ENCODE measurements around the gene OTOR.

The OTOR gene, protein sequence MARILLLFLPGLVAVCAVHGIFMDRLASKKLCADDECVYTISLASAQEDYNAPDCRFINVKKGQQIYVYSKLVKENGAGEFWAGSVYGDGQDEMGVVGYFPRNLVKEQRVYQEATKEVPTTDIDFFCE

DNA sequence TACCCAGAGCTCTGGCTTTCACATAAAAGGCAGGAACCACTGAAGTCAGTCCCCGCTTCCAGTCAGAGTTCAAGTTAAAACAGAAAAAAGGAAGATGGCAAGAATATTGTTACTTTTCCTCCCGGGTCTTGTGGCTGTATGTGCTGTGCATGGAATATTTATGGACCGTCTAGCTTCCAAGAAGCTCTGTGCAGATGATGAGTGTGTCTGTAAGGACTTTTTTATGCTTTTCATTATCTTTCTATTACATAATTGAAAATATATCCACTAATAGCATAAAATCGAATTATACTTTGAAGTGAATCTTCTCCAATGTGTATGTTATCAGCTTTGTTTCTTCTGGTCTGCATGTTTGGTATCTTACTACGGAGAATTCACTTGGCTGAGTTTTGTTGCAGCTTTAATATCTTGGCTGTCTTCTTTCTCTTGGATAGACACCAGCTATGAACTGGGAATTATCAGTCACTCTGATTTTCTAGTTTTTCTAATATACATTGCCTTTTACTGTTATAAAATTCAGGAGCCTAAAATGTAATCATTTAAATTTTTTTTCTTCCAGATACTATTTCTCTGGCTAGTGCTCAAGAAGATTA is at the start of gene OTOR:
OTOR (plus strand) TSS at position 51 of the 593 bp plus-strand sequence; CDS start at position 95, 44 bp downstream.
- DNase-seq: no peak

DNA sequence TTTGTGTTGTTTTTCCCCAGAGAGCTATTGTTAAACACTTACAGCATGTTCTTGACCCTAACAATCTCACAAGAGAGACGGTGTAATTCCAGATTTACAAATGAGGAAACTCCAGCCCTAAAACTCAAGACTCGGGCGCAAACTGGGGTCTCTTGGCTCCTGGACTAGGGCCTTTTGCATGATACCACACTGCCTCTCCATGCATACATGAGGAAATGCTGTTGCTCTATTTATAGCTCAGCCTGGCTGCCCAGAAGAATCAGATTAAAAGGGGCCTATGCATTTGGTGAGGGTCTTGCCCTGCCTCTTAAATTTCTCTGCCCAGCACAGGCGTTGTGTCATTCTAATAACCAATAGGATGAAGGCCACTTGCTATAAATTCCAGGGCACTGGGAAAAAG is 48.9 kb upstream of the OTOR start:
- no peak for DNase-seq

DNA sequence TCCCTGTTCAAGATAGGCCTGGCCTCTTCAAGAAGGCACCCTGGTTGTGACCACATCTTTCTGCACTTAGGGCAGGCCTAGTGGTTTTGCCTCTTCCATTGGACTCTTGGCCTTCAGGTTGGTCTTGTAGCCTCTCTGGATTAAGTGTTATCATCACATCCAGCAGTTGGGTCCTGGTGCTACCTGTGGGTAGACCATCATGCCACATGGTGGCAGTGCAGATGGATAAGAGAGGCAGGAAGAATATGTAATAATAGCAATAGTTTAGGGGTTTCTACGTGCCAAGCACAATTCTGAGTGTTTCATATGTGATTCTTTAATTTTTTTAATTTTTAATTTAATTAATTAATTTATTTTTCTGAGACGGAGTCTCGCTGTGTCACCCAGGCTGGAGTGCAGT is 46.9 kb upstream of the OTOR start:
- DNase-seq: no peak

DNA sequence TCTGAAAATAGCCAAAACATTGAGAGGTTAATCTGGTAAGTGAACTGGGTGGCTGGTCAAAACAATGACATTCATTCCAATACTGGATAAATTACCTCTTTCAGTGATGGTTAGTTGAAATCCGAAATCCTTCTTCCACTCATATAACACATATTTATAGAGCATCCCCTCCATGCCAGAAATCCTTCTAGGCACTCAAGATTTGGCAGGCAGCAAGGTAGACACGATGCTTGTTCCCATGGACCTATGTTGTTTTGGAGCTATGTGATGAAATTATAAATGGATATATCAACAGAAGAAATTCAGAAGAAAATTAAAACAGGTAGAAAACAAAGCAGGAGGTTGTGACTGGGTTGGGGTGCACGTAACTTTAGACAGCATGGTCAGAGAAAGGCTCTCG is 44.6 kb upstream of the OTOR start:
- no peak for DNase-seq

DNA sequence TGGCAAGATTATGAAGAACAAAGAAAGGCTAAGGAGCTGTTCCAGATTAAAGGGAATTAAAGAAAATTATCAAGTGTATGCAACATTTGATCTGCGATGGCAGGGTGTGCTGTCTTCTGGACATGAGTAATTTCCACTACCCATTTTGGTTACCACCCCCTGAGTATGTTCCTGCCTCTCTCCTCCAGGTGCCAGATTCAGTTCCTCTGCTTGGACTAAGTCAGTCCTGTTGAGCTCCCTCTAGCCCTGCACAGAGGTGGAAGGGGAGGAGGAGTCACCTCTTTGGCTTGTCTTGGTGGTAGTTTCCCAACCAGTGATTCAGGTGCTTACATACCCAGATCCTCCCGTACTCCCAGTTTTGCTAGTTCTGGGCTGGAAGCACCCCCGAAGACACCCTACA is 40.5 kb upstream of the OTOR start:
- no peak for DNase-seq

DNA sequence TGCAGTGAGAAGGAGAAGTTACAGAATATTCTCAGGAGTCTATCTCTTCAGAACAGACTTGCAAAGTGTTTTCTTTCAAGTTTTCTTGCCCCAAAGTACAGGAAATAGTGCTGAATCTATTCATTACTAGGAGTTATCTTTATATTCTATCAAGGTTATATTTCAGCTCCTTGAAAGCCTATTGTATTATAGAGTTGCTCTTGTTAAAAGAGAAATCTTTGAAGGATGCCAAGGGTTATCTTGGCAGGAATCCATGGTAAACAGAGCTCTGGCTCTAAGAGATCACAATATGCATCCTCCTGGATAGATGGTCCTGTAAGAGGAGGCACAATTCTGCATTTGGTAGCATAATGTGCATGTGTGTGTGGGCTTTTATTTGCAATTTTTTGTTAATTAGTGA is 39.6 kb upstream of the OTOR start:
- DNase-seq: no peak

DNA sequence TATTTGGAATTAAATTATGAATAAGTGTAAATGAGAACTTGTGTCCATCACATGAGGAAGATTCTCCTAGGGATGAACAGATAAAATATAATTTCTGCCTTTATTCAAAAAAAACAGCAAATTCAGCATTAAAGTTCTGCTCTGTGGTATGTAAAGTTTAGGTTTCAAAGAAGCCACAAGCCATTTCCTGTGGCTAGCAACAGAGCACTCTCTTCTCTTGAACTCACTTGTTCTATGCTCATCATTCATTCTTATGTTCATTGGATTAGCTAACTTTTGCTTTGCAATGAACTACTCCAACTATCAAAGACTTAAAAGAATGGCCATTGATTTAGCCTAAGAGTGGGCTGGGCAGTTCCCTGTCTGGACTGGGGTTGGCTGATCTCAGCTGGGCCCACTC is 39.1 kb upstream of the OTOR start:
- no peak for DNase-seq

DNA sequence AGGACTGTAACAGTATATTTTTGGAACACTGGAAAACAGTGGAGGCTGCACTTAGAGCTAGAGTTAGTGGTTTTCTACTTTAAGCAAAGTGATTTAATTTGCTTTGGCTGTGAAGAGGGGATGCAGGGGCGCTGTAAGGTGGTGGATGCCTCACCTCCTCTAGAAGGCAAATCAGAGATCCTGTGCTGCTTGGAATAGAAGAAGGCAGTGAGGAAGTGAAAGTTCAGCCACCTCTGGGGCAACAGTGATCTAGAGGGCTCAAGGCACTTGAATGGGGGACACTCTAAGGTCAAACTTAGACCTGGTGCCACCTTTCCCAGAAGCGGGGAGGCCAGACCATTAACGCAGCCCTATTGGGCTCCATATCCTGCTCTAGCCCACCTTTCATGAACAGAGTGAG is 37.4 kb upstream of the OTOR start:
- no peak for DNase-seq

DNA sequence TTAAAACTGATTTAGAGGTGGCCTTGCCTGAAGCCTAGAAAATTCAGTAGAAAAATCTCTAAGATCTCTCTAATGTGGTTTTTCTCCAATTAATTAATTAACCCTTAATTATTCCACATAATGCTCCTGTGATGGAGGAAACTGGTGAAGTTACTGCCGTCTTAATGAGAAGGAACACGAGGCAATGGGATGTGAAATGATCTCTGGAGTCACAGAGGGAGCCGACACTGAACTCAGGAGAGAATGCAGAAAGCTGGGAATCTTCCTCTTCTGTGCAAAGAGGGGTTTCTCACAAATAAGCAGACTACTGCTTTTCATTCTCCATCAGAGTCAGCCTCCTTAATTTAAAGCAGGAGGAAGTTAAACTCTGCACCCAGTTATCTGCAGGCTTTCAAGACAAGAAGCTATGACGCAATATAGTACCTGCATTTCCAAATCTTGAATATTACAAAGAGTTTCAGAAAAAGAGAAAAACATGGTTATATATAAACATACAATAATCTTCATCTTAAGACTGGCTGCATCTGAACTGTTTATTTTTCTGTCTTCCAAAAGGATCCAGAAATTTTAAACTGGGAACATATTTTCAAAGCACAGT is 36.4 kb upstream of the OTOR start:
- DNase-seq: no peak

DNA sequence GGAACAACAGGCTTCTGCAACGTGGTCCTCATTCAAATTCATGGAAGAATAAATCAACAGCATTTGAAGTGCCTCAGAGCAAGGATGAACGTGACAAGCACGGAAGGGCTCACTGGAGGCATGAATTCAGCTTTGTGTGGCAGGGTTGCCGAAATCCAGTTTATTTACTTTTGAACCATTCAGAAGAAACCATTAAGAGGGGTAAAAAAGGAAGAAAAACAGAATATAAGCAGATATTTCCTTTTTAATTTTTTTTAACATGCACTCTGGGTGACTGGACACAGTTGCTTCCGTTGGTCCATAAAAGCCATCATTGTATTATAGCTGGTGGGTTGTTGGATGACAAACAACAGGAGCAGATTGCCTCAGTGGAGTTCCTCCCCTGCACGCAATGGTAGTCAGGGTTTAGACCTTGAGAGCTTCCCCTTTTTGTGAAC is 35.6 kb upstream of the OTOR start:
- DNase-seq: no peak

DNA sequence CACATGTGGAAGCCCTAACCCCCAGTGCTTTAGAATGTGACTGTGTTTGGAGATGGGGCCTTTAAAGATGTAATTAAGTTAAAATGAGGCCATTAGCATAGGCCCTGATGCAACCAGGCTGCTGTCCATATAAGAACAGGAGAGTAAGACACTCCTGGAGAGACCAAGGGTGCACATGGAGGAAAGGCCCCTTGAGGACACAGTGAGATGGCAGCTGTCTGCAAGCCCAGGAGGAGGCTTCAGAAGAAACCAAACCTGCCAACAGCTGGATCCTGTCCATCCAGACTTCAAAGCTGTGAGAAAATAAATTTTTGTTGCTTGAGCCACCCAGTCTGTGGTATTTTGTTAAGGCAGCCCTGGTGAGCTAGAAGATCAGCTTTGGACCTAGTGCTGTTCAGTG is 35.1 kb upstream of the OTOR start:
- DNase-seq: no peak

DNA sequence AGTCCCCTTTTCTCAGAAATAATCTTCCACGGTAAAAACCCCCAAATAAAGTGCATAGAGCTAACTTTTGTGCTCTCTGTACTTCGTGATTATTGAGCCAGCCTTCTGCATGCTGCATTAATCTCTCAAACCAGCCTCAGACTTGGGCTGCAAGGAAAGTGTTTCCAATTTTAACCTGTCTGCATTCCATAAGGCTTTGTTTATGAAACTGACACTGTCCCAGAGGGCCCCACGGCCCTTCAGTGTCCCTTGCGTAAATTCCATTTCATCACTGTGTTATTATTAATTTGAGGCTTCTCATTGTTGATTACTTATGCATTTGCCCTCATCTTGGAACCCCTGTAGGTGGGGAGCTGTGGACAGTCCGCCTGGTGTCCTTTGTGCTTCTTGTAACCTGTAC is 33.9 kb upstream of the OTOR start:
- DNase-seq: no peak

DNA sequence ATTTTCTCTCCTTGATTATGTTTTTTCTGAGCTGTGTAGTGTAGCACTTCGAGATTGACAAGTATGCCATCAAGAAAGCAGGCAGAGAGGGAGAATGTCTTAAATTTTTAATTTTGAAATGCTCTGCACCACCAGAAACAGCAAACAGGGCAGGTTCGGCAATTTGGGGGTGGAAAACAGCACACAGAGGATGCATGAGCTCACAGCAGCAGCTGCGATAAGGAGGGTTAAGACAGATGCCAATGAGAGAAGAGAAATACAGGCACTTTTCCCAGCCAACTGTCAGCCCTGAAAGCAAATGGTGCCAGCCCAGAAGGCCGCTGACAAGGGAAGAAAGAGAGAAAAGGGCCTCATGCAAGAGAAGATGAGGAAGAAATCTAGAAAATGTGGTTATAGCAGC is 33.4 kb upstream of the OTOR start:
- DNase-seq: no peak

DNA sequence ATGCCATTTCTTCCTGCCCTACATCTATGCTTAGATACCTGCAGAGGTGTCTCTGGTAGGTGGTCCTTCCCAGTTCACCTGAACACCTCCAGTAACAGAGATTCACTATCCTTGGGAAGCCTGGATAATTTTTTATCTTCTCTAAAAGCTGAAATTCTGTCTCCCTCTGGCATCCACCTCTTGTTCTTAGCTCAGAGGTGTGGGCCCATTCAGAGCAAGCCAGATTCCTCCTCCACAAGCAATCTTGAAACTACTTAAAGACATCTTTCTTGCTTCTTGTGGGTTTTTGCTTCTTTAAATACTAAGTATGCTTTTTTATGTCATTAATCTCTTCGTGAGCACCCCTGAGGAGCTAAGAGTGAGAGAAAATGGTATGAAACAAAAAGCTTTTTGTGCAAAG is 28.7 kb upstream of the OTOR start:
- no peak for DNase-seq

DNA sequence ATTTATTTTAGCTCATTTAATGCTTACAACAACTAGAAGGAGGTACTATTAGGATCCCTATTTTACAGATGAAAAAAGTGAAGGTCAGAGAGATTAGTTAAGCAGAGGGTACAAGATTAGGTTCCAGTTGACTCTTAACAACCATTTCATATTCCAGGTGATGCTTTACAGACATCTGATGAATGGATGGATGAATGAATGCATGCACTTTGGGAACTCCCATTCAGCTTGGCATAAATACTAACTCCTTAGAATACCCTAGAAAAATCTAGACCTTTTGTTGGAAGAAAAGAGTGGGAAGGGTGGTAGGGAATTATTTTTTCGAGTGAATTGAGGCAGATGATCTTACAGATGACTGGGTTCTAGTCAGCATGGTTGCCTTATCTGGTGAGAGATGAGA is 19.1 kb upstream of the OTOR start:
- DNase-seq: no peak

DNA sequence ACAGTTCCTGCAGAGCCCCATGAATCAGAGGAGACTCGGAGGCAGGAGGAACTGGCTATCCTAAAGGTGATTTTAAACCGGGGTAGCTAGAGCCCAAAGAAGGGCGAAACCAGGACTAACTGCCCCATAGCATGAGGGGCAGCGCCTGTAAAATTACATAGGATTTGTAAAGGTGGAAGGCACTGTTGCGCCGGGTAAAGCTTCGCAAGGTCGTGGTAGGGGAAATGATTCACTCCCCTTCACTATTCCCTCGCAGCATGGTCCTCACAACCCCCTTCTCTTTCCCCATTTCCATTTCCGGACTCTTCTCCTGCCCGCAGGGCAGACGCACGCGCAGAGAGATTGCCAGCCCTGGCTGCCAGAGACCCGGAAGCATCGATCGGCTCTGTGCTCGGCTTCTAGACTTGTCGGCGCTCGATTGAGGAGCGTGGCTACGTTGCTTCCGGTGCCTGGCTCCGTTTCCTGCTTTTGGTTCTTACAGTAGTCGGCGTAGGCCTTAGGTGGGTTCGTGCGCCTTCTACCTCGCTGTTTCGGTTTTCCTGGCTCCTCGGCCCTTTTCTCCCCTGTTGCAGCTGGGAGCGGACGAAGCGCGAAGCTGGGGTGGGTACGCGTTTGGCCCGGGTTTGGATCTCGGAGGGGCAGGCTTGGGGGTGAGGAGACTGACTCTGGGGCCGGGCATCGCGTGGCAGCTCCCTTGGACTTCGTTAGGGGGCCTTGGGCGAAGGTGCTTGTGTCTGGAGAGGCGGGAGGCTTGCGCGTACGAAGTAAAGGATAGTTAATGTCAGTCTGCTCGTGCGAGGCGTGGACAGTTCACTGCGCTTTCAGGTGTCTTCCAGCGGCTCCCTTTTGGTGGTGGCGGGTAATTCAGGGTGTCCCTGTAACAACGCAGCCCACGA is 18.3 kb upstream of the OTOR start, which contains the start of gene SNRPB2:
SNRPB2 (plus strand) TSS at position 462 of the 896 bp plus-strand sequence. CDS start 1,677 bp downstream, outside the sequence.
- peak; percentile 46 to 61 for DNase-seq

DNA sequence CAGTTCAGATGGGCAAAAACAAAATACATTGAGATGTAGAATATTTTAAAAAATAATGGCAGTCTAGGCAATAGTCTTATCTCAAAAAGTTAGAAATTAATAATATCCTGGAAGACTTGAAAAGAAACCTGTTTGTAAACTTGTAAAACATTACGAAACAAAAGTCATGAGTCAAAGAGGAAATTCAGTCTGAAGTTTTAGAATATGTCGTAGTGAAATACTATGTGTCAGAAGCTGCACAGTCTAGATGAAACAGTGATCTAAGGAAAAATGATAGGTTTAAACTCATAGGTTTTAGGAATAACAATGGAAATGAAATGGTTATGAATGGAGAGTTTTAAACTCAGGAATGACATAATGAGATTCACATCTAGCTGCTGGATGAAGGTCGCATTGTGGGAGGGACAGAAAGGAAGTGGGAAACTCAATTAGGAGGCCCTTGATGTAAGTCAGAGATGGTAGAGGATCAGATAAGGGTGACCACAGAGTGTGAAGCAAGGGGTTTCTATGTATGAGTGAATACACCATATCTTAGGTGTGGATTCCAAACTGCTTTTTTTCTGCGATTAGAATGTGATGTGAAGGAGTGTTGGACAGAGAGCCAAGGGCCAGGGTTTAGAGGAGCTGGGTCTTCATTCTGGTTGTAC is 15.5 kb upstream of the OTOR start:
- DNase-seq: no peak

DNA sequence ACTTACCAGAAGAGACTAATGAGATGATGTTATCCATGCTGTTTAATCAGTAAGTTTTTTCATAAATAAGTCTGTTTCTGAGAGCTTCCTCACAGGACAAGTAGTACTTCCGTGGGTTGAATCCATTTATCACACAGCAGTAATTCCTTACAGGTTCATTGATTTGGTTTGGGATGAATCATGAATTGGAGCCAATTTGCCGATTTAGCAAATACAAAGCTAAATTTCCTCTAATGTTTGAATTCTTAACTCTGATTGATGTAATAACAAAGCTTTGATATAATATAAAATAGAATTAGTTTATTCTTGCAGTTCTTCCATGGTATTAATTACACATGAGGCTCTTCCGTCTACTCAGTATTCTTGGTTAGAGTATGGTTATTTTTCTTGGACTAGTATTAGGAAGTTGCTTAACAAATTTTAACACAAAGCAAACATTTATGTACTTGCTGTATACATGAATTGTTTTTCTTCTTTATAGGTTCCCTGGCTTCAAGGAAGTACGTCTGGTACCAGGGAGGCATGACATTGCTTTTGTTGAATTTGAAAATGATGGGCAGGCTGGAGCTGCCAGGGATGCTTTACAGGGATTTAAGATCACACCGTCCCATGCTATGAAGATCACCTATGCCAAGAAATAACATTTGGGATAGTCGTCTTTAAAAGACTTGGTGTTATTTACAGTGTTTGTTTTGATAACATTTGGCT is 7.6 kb upstream of the OTOR start:
- DNase-seq: no peak

DNA sequence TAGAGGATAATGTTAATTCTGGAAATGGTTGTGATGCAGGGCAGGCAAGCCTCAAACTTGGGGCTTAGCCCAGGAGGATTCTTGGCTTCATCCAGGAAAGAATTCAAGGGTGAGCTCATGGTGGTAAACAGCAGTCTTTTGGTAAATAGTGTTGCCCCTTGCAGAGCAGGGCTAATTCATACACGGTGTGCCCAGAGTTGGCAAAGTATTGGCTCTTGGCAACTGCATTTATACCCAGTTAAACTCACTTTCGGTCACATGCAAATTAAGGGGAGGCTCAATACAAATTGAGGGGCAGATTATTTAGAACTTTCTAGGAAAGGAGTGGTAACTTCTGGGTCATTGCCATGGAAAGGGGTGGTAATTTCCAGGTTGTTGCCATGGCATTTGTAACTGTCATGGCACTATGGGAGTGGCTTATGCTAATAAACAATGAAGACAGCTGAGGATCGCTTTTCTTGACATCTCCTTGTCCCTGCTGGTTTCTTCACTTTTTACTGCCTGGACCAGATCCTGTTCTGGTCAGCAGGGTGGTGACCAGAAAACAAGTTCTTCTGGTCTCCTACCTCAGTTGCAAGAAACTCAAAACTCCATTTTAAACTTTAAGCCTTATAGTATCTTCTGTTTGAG is 3.9 kb upstream of the OTOR start:
- DNase-seq: no peak

DNA sequence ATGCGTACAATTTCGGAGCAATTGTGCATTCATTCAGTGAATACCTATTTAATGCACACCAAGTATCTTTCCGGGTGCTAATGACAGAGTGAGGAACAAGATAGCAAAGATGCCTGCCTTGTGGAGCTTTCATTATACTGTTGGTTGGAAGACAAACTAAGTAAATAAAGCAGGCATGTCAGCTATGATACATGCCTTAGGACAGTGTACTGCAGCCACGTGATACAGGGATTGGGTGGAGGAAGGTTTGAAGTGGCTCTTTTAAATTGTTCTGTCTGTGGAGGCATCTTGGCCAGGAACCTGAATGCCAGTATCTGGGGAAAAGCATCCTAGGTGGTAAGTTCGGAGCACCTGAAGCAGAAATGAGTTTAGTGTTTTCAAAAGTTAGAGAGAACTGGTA is 3.0 kb upstream of the OTOR start:
- no peak for DNase-seq

DNA sequence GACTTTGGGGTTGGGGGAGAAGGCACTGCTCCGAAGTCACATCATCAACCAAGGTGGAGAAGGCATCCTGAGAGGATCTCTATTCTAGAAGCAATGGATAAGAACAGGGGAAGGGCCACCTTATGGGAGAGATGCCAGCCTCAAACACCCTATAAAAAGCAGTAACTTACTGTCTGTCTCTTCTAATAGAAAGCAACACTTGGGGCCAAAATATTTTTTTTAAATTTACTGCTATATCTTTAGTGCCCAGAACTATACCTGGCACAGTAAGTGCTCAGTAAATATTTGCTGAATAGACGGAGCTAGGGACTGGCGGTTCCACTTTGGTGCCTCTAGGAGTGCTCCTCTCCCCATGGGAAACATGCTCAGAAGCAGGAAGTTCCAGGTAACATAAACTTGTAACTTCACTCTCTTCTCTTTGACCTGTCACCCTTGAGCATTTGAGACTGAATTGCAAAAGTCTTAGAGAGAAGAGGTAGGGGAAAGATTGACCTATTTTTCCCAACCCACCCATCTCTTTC is 807 bp upstream of the OTOR start:
- no peak for DNase-seq

DNA sequence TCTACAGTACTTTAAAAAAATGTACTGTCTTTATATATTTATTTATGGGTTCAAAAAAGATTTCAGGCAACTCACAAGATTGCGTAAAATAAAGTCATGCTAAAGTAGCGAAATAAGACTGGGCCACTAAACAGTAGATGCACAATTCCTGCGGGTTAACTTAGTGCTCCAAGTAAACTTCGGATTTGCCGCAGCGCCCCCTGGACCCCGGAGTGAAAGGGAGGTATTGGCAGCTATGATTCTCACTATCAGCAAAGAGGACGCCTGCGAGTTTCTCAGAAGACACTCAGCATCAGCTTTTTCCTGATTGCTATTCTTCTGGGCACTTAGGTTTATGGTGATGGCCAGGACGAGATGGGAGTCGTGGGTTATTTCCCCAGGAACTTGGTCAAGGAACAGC is 1.4 kb downstream of the OTOR start:
- DNase-seq: no peak
